Measurements from ENCODE around the gene ACO2. TPM values are rescaled to one million over a fixed set of nuclear protein-coding genes. Genes with fewer than 3 reads are reported as not detected.
A peak's percentile ranks its signal among the peaks of the same experiment; 100 is the strongest.

The ACO2 gene
- total and polyA plus RNA-seq, 2 of the 13 experiments (the other 11 are each of a cell fraction or from before 2014, with no cell fraction given) = 19.2 to 45.6 TPM

DNA sequence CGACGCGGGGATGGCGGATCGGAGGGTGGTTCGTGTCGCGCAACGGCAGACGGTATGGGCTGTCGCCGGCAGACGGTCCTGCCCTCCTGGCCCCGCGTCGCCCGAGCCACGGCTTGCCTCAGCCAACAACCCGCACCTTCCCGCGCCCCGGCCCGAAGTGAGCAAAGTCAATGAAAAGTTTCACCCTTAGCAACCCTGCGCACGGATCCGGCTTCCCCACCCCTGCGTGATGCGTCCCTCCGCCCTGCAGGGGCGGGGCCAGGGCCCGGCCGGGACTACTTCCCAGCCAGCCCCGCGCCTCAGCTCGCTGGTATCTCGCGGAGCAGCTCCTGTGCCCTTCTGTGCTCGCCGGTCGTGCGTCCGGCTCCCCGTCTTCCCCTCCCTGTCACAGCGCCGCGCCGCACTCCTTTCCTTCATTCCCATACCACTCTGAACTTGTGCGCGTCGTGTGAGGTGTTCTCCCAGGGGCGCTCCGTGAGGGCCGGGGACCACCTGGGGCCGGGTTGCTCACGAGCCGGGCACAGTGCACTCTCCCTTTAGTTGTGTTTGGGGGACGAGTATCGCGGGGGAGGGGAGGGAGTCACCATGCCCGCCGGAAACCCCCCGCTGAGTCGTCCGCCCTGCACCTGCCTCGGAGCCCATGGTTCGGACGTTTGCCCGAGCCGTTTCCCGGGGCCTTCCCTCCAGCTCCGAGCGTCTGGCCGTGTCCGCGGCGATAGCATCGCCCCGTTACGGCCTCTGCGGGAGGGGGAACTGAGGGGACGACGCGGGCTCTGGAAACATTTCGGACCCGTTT, 22.1 kb upstream of the ACO2 start, which contains the start of gene TOB2 (continued):
- TF ChIP-seq, protein P1, sequence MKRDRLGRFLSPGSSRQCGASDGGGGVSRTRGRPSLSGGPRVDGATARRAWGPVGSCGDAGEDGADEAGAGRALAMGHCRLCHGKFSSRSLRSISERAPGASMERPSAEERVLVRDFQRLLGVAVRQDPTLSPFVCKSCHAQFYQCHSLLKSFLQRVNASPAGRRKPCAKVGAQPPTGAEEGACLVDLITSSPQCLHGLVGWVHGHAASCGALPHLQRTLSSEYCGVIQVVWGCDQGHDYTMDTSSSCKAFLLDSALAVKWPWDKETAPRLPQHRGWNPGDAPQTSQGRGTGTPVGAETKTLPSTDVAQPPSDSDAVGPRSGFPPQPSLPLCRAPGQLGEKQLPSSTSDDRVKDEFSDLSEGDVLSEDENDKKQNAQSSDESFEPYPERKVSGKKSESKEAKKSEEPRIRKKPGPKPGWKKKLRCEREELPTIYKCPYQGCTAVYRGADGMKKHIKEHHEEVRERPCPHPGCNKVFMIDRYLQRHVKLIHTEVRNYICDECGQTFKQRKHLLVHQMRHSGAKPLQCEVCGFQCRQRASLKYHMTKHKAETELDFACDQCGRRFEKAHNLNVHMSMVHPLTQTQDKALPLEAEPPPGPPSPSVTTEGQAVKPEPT (CRISPR knock-in tag; IDR thresholded peaks at IDR 0.05; ENCODE audit: low read depth) = peak; percentile 93
- TF ChIP-seq ZBTB2 (CRISPR knock-in tag; IDR thresholded peaks at IDR 0.05; ENCODE audit: low read depth) (peak; percentile 87), RXRA (CRISPR knock-in tag; IDR thresholded peaks at IDR 0.05) (peak; percentile 94), ZNF329 (CRISPR knock-in tag; IDR thresholded peaks at IDR 0.05; ENCODE audit: low read depth) (peak; percentile 88), RFX3 (CRISPR knock-in tag; IDR thresholded peaks at IDR 0.05) (peak; percentile 81), SNAPC2 (CRISPR knock-in tag; IDR thresholded peaks at IDR 0.05) (no peak), ZBTB42 (CRISPR knock-in tag; IDR thresholded peaks at IDR 0.05) (peak; percentile 81; the same call in 1 of the 2 replicates), NFKBIZ (CRISPR knock-in tag; IDR thresholded peaks at IDR 0.05) (peak; percentile 92), ZNF124 (CRISPR knock-in tag; IDR thresholded peaks at IDR 0.05) (peak; percentile 93), PCBP1 (IDR thresholded peaks at IDR 0.05; ENCODE audit: borderline replicate concordance, low read depth, low read length) (peak; percentile 100), EEA1 (CRISPR knock-in tag; IDR thresholded peaks at IDR 0.05; ENCODE audit: borderline replicate concordance) (peak; percentile 94), ZNF496 (CRISPR knock-in tag; IDR thresholded peaks at IDR 0.05; ENCODE audit: insufficient replicate concordance) (no peak), ZNF468 (CRISPR knock-in tag; IDR thresholded peaks at IDR 0.05) (peak; percentile 51; the same call in 1 of the 2 replicates), ZNF460 (CRISPR knock-in tag; IDR thresholded peaks at IDR 0.05; ENCODE audit: borderline replicate concordance) (no peak; the same call in 1 of the 2 replicates)
- TF ChIP-seq, protein P2, sequence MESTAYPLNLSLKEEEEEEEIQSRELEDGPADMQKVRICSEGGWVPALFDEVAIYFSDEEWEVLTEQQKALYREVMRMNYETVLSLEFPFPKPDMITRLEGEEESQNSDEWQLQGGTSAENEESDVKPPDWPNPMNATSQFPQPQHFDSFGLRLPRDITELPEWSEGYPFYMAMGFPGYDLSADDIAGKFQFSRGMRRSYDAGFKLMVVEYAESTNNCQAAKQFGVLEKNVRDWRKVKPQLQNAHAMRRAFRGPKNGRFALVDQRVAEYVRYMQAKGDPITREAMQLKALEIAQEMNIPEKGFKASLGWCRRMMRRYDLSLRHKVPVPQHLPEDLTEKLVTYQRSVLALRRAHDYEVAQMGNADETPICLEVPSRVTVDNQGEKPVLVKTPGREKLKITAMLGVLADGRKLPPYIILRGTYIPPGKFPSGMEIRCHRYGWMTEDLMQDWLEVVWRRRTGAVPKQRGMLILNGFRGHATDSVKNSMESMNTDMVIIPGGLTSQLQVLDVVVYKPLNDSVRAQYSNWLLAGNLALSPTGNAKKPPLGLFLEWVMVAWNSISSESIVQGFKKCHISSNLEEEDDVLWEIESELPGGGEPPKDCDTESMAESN (CRISPR knock-in tag; conservative IDR thresholded peaks at IDR 0.05) = peak; percentile 97
- TF ChIP-seq, protein P3, sequence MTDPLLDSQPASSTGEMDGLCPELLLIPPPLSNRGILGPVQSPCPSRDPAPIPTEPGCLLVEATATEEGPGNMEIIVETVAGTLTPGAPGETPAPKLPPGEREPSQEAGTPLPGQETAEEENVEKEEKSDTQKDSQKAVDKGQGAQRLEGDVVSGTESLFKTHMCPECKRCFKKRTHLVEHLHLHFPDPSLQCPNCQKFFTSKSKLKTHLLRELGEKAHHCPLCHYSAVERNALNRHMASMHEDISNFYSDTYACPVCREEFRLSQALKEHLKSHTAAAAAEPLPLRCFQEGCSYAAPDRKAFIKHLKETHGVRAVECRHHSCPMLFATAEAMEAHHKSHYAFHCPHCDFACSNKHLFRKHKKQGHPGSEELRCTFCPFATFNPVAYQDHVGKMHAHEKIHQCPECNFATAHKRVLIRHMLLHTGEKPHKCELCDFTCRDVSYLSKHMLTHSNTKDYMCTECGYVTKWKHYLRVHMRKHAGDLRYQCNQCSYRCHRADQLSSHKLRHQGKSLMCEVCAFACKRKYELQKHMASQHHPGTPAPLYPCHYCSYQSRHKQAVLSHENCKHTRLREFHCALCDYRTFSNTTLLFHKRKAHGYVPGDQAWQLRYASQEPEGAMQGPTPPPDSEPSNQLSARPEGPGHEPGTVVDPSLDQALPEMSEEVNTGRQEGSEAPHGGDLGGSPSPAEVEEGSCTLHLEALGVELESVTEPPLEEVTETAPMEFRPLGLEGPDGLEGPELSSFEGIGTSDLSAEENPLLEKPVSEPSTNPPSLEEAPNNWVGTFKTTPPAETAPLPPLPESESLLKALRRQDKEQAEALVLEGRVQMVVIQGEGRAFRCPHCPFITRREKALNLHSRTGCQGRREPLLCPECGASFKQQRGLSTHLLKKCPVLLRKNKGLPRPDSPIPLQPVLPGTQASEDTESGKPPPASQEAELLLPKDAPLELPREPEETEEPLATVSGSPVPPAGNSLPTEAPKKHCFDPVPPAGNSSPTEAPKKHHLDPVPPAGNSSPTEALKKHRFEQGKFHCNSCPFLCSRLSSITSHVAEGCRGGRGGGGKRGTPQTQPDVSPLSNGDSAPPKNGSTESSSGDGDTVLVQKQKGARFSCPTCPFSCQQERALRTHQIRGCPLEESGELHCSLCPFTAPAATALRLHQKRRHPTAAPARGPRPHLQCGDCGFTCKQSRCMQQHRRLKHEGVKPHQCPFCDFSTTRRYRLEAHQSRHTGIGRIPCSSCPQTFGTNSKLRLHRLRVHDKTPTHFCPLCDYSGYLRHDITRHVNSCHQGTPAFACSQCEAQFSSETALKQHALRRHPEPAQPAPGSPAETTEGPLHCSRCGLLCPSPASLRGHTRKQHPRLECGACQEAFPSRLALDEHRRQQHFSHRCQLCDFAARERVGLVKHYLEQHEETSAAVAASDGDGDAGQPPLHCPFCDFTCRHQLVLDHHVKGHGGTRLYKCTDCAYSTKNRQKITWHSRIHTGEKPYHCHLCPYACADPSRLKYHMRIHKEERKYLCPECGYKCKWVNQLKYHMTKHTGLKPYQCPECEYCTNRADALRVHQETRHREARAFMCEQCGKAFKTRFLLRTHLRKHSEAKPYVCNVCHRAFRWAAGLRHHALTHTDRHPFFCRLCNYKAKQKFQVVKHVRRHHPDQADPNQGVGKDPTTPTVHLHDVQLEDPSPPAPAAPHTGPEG (CRISPR knock-in tag; IDR thresholded peaks at IDR 0.05) = peak; percentile 85

Data from HepG2 (cell line).